Peyer's patch (tissue), 4 donors: Measurements from ENCODE around the gene VPS26C.

Experiments
- CTCF ChIP-seq, 6 experiments: fragments of 450-650 bp in 4 of 6; fragments of 200-600 bp in 2 of 6; sonication (generic) in 1 of 6; IDR thresholded peaks; one replicate each; pipeline ENCODE4 v1.5.1; 2017 to 2019; ENCODE audit warnings: antibody characterized with exemption in 6 of 6, mild to moderate bottlenecking in 3 of 6, moderate library complexity in 1 of 6
- POLR2A ChIP-seq, 2 donors: fragments of 450-650 bp; IDR thresholded peaks; one replicate each; pipeline ENCODE4 v1.5.1; 2017; ENCODE audit warnings: antibody characterized with exemption in 2 of 2, mild to moderate bottlenecking in 2 of 2, moderate library complexity in 2 of 2

- TF ChIP-seq CTCF (IDR thresholded peaks at IDR 0.05) (no peak), POLR2A (IDR thresholded peaks at IDR 0.05) (no peak)
These were observed 39.8 kb downstream of the VPS26C start for GRCh38 chr21:37227071-37228002.
